ENCODE results near the gene PLEKHA1.

DNA sequence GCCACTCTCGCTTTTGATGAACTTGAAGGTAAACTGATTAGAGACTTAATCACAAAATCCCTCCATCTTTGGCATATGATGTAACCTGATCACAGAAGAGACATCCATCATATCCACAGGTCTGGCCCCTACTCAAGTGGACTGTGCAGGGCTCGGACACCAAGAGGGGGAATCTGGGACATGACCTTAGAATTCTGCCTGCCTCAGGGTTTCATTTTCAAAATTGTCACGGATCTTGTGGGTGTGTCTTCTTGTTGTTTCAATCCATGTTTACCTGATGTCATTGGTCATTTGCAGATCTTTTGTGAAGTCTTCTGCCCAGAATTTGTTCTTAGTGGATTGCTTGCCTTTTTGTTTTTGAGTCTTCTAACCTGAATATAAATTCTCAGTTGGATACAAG lies 74.1 kb downstream of the PLEKHA1 start:
- TF ChIP-seq, protein P1, sequence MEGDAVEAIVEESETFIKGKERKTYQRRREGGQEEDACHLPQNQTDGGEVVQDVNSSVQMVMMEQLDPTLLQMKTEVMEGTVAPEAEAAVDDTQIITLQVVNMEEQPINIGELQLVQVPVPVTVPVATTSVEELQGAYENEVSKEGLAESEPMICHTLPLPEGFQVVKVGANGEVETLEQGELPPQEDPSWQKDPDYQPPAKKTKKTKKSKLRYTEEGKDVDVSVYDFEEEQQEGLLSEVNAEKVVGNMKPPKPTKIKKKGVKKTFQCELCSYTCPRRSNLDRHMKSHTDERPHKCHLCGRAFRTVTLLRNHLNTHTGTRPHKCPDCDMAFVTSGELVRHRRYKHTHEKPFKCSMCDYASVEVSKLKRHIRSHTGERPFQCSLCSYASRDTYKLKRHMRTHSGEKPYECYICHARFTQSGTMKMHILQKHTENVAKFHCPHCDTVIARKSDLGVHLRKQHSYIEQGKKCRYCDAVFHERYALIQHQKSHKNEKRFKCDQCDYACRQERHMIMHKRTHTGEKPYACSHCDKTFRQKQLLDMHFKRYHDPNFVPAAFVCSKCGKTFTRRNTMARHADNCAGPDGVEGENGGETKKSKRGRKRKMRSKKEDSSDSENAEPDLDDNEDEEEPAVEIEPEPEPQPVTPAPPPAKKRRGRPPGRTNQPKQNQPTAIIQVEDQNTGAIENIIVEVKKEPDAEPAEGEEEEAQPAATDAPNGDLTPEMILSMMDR (IDR thresholded peaks at IDR 0.05), result no peak
- no peak for TF ChIP-seq EZH2 (IDR thresholded peaks at IDR 0.05; ENCODE audit: borderline replicate concordance, insufficient read depth, low read depth, low read length, poor library complexity, severe bottlenecking)

Data from B cell (primary cell).